Right lobe of liver (tissue), 6 donors: Measurements from ENCODE around the gene ALMS1. TPM values are rescaled to one million over a fixed set of nuclear protein-coding genes. Genes with fewer than 3 reads are reported as not detected.

ENCODE experiments used
- ATAC-seq, 4 donors: fragments of 200-7000 bp; cut with Tn5 transposase; one replicate each; pipeline ENCODE4 v1.9.1; 2020; ENCODE audit warnings: mild to moderate bottlenecking in 4 of 4, moderate library complexity in 4 of 4
- DNase-seq, 3 donors: peaks; one replicate each; pipeline ENCODE4 v3.0.0-alpha.2; 2020
- H3K27ac ChIP-seq, 3 donors: fragments of 200-600 bp; one replicate each; pipeline ENCODE4 v1.8.0; 2022
- H3K27me3 ChIP-seq, 2 donors: fragments of 200-600 bp; one replicate each; pipeline ENCODE4 v1.8.0; 2022
- H3K36me3 ChIP-seq, 4 donors: fragments of 200-600 bp; sonication (generic) in 1 of 4; one replicate each; pipeline versions ENCODE4 v1.5.1 to v1.8.0; 2017 to 2022; ENCODE audit warnings: control low read depth in 1 of 4
- H3K4me1 ChIP-seq, 4 donors: fragments of 200-600 bp; sonication (generic) in 1 of 4; one replicate each; pipeline versions ENCODE4 v1.5.1 to v1.8.0; 2017 to 2022; ENCODE audit warnings: control low read depth in 1 of 4
- H3K4me3 ChIP-seq, 3 donors: fragments of 200-600 bp; one replicate each; pipeline ENCODE4 v1.8.0; 2022
- H3K9me3 ChIP-seq, 4 donors: fragments of 200-600 bp; sonication (generic) in 1 of 4; one replicate each; pipeline versions ENCODE4 v1.5.1 to v1.8.0; 2017 to 2022; ENCODE audit warnings: control low read depth in 1 of 4
- CTCF ChIP-seq, 4 donors: fragments of 200-600 bp in 3 of 4; fragments of 450-650 bp in 1 of 4; IDR thresholded peaks; one replicate each; pipeline versions ENCODE4 v1.5.1 to v1.8.0; 2016 to 2022; ENCODE audit warnings: antibody characterized with exemption in 4 of 4, mild to moderate bottlenecking in 2 of 4
- POLR2A ChIP-seq: fragments of 450-650 bp; IDR thresholded peaks from one replicate; pipeline ENCODE4 v1.6.1; 2017; ENCODE audit warnings: antibody characterized with exemption, mild to moderate bottlenecking
- WGBS: methylation state at CpG from one replicate; pipeline ENCODE4 v1.1.6; 2018; ENCODE audit warnings: low coverage, low lambda C conversion rate; ENCODE audit not compliant: insufficient coverage; ENCODE audit errors: missing lambda C conversion rate; 5-methylcytosine and 5-hydroxymethylcytosine counted together
- intact Hi-C, 2 donors: fragments of 100-400 bp; cut with DNase I; formaldehyde crosslinking; loops; one replicate each; pipeline versions ENCODE4 v1.11.2 to v1.14.1; 2022
- total RNA-seq, 6 experiments: library from RNA; depleted of rRNA in 2 of 6; stranded (reverse); fragments of >200 nt in 2 of 6; fragmentation: NEBNext Ultra II Directional in 3 of 6; extraction: Animal tissue kit (Norgen Biotek cat#: 25700) in 3 of 6; gene quantifications; one replicate each; pipeline versions ENCODE4 v1.1.0 to v1.2.4, GENCODE V29; 2016 to 2023
- donor health status: DM: no; HTN: yes; CAD: no.
- donor health status: DM: no; HTN: no; CAD: no.
- donor health status: DM: no; HTN: no; CAD: no.
- donor health status: DM: no; HTN: yes; CAD: no.
- donor health status: DM: no; HTN: yes; CAD: no.

Gene ALMS1
- total RNA-seq, 6 experiments from 2014 or later = 5.0 to 9.3 (median 6.0) TPM

GRCh38 chr2:73651591-73652230 lies 266.1 kb downstream of the ALMS1 start:
- intact Hi-C loops = no loop called here
- Histone ChIP-seq H3K4me1 (peaks cover 0 to 8% (median 0%) of the 10 kb centered on the region in 4 donors), H3K27ac (no peak overlapping the region), H3K36me3 (no peaks in the 10 kb centered on the region), H3K27me3 (no peaks in the 10 kb centered on the region), H3K9me3 (no peaks in the 10 kb centered on the region), H3K4me3 (no peak overlapping the region)
- TF ChIP-seq POLR2A (no peak), CTCF (IDR thresholded peaks at IDR 0.05) (peak in 3 of 4 donors; percentile 5 to 15 (median 10))
- WGBS = 46% methylated on average over 6 of the region's 6 CpGs
- peak in 2 of 3 donors; percentile 58 to 65 for DNase-seq
- ATAC-seq = peak; percentile 69 to 94 (median 77)

GRCh38 chr2:73652348-73652747 lies 266.7 kb downstream of the ALMS1 start:
- H3K9me3 ChIP-seq = no peaks in the 10 kb centered on the region
- TF ChIP-seq POLR2A (no peak), CTCF (IDR thresholded peaks at IDR 0.05) (no peak)
- peak; percentile 75 to 91 (median 84) for ATAC-seq
- DNase-seq = peak in 1 of 3 donors; percentile 58
- peaks cover 0 to 8% (median 0%) of the 10 kb centered on the region in 4 donors for H3K4me1 ChIP-seq
- WGBS = 64% methylated on average over 3 of the region's 3 CpGs
- H3K36me3 ChIP-seq = no peaks in the 10 kb centered on the region
- H3K27ac ChIP-seq = no peak overlapping the region
- intact Hi-C loops = no loop called here
- H3K27me3 ChIP-seq = no peaks in the 10 kb centered on the region
- H3K4me3 ChIP-seq = no peak overlapping the region

GRCh38 chr2:73654175-73654574 lies 268.5 kb downstream of the ALMS1 start:
- Histone ChIP-seq H3K27ac (no peak overlapping the region), H3K27me3 (no peaks in the 10 kb centered on the region), H3K36me3 (no peaks in the 10 kb centered on the region), H3K4me1 (peaks cover 0 to 8% (median 0%) of the 10 kb centered on the region in 4 donors), H3K9me3 (no peaks in the 10 kb centered on the region), H3K4me3 (no peak overlapping the region)
- intact Hi-C loops = no loop called here
- TF ChIP-seq POLR2A = no peak
- no peak for TF ChIP-seq CTCF (IDR thresholded peaks at IDR 0.05)
- no peak for ATAC-seq
- no peak for DNase-seq
- WGBS = 48% methylated on average over 2 of the region's 2 CpGs

Other genes starting within 250 kb of the ALMS1 start
- gene NOTO, start 183.3 kb upstream of the ALMS1 start, total RNA-seq = not detected
- gene SMYD5, start 171.6 kb upstream of the ALMS1 start, total RNA-seq = 10 to 100 TPM in 3 of 6 experiments, 1 to 10 TPM in 3; 5.3 to 12.2 (median 9.4) TPM
- gene PRADC1, start 152.6 kb upstream of the ALMS1 start, total RNA-seq = 10 to 100 TPM; 17.8 to 26.1 (median 22.5) TPM
- gene CCT7, start 151.5 kb upstream of the ALMS1 start, total RNA-seq = 100 to 1,000 TPM in 3 of 6 experiments, 10 to 100 TPM in 3; 83.5 to 131 (median 99.4) TPM
- under 1 TPM; 0.13 to 0.65 (median 0.38) TPM for gene FBXO41, start 101.4 kb upstream of the ALMS1 start, total RNA-seq
- gene EGR4, start 92.3 kb upstream of the ALMS1 start, total RNA-seq = not detected